GM12874 (cell line): ENCODE measurements around the gene IL18RAP.

ENCODE experiments used
- TF ChIP-seq, protein P1 (sequence below): IDR thresholded peaks from 2 replicates; pipeline ENCODE4 v1.5.1; 2011; ENCODE audit warnings: low read depth, mild to moderate bottlenecking, control low read depth, low read length, moderate library complexity; ENCODE audit not compliant: insufficient read depth

Gene IL18RAP

DNA sequence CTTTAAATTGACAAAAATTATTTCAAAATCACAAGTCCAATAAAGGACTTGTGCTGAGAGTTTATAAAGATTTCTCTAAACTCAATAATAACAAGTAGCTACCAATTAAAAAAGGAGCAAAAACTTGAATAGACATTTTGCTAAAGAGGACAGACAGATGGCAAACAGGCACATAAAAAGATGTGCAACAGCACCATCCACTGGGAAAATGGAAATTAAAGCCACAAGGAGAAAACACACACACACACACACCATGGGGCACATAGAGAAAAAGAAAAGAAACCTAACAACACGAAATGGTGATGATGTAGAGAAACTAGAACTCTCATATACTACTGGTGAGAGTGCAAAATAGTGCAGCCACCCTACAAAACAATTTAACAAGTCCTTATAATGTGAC is 37.5 kb downstream of the IL18RAP start:
- TF ChIP-seq, protein P1, sequence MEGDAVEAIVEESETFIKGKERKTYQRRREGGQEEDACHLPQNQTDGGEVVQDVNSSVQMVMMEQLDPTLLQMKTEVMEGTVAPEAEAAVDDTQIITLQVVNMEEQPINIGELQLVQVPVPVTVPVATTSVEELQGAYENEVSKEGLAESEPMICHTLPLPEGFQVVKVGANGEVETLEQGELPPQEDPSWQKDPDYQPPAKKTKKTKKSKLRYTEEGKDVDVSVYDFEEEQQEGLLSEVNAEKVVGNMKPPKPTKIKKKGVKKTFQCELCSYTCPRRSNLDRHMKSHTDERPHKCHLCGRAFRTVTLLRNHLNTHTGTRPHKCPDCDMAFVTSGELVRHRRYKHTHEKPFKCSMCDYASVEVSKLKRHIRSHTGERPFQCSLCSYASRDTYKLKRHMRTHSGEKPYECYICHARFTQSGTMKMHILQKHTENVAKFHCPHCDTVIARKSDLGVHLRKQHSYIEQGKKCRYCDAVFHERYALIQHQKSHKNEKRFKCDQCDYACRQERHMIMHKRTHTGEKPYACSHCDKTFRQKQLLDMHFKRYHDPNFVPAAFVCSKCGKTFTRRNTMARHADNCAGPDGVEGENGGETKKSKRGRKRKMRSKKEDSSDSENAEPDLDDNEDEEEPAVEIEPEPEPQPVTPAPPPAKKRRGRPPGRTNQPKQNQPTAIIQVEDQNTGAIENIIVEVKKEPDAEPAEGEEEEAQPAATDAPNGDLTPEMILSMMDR, result no peak

DNA sequence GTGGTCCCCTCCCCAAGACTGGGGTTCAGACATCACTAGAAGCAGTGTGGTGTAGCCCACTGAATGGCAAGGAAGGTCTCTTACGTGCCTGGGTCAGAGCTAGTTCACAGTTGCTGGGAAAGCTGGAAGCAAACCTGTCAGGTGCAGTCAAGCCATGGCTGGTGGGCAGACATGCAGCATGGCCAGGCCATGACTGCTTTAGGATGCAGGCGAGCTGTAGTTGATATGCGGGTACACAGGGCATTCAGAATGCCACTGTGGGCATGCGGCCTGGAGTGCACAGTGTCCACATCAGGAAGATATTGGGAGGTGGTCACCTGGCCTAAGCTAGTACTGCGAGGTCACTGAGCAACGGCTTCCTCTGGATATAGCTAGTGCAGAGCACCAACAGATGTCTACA is 38.2 kb downstream of the IL18RAP start:
- TF ChIP-seq, protein P1, result no peak

DNA sequence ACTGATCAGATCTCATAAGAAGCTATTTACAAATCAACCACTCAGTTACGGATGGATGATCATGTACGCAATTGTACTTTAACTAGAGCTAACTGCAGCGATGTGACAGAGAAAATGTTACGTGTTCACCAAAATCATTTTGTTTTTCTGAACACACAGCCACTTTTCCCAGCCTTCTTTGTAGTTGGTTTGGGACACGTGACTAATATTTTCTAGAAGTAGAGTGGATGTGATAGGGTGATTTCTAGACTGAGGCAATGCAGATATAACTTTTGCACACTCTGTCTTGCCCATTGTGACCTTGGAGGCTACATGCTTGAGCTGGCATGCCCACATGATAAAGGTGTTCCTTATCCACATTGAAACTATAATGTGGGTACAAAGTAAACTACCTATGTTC is 40.2 kb downstream of the IL18RAP start:
- TF ChIP-seq, protein P1, result no peak

DNA sequence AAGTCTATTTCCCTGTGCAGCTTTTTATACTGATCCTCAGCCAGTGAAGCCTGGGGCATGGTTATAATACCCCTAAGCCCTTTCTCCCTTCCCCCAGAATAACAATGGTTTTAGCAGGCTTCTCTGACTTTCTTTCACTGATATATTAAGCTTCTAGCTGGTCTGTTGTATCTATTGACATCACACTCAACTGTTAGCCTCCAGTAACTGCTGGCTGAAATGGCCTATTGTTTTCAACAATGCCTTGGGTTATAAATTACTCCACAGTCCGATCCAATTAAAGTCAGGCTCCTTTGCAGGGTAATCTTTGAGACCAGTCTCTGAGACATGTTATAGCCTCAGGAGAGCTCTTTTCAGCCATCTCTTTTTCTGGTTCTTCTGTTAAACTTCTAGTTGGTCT is 47.2 kb downstream of the IL18RAP start:
- TF ChIP-seq, protein P1, result no peak

DNA sequence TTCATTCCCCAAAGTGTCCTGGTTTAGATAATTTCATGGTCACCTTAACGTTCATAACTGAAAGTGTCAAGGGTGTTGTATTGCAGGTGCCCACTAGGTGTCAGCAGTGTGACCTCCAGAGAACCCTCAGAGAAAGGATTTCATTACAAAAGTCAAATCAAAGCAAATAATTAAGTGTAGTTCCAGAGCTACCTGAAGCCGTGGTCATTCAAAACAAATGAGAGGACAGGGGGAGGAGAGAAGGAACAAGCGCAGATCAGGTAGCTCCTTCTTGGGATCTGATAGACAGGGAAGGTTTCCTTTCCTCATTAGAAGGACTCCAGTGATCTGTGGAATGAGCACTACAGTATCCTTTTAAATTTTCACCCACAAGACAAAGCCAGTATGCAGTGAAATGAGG is 50.1 kb downstream of the IL18RAP start, which contains the start of gene SLC9A4:
TSS of gene SLC9A4 (plus strand) at position 207 of the 400 bp plus-strand sequence. CDS start 534 bp downstream, outside the sequence.
- TF ChIP-seq, protein P1, result peak; percentile 74

DNA sequence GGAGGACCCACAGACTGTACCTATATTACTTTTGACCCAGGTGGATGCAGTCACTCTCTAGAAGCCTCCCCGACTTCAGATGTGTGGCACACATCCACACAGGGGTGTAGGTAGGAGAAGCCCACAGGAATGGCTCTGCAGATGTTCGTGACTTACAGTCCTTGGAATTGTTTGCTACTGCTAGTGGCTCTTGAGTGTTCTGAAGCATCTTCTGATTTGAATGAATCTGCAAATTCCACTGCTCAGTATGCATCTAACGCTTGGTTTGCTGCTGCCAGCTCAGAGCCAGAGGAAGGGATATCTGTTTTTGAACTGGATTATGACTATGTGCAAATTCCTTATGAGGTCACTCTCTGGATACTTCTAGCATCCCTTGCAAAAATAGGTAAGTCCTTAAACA is 50.7 kb downstream of the IL18RAP start:
- TF ChIP-seq, protein P1, result no peak

DNA sequence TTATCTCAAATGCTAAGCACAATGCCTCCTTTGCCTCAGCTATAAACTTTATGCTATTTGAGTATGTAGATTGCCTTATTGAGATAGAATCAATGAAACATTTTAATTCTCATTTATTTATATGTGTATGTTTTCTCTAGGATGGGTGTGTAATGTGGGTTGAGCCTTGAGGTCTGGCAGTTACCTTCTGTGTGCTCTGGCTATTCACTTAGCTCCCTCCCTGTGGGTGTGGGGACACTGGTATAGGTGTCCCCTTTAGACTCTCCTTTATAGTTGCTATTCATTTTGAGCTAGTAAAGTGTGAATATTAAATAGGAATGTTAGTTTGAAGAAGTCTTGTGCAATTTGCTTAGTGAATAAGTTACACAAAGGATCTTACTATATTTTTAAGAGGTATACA is 51.8 kb downstream of the IL18RAP start:
- TF ChIP-seq, protein P1, result no peak
